Caco-2 (cell line): ENCODE data around the gene NDST4. TPM values are rescaled to one million over a fixed set of nuclear protein-coding genes. Genes with fewer than 3 reads are reported as not detected.

ENCODE experiments used
- BruUV-seq: library from RNA; stranded (reverse); fragments of 400-500 nt; replicated peaks from 2 replicates; lab custom pipeline; 2021; lab: Mats Ljungman, UMichigan
- CTCF ChIA-PET: fragments of 300-600 bp; sonication (Branson Sonifier 250); formaldehyde crosslinking; loops from one replicate; lab custom pipeline; 2022; ENCODE audit warnings: antibody characterized with exemption; lab: Charles Lee
- POLR2A ChIA-PET: fragments of 300-600 bp; sonication (Branson Sonifier 250); formaldehyde crosslinking; loops from one replicate; lab custom pipeline; 2022; ENCODE audit warnings: antibody characterized with exemption; lab: Charles Lee
- DNase-seq, 2 experiments: peaks; one replicate each; pipeline versions ENCODE4 v3.0.0 to v3.0.0-alpha.2; 2020 to 2022
- H3K27me3 ChIP-seq: replicated peaks from 2 replicates; pipeline ENCODE4 v1.6.0; 2011; ENCODE audit warnings: low read length; ENCODE audit not compliant: control insufficient read depth, insufficient read depth
- H3K36me3 ChIP-seq: 2 replicates; pipeline ENCODE4 v1.5.1; 2011; ENCODE audit warnings: low read length; ENCODE audit not compliant: control insufficient read depth, insufficient read depth
- H3K4me1 ChIP-seq: fragments of 250-450 bp; sonication (Bioruptor Pico); 2 replicates; pipeline ENCODE4 v1.5.1; 2020; ENCODE audit warnings: mild to moderate bottlenecking
- H3K4me3 ChIP-seq: 2 replicates; pipeline ENCODE4 v1.5.1; 2011; ENCODE audit warnings: low read depth, mild to moderate bottlenecking, control low read depth, low read length
- H3K9me3 ChIP-seq: fragments of 250-450 bp; sonication (Bioruptor Pico); 2 replicates; pipeline ENCODE4 v1.5.1; 2020; ENCODE audit warnings: mild to moderate bottlenecking, moderate library complexity
- H3K27ac Mint-ChIP-seq: one replicate; pipeline ENCODE4 v1.8.0; 2022; ENCODE audit warnings: mixed read lengths; ENCODE audit not compliant: unreplicated experiment
- H3K27me3 Mint-ChIP-seq: one replicate; pipeline ENCODE4 v1.8.0; 2022; ENCODE audit warnings: mixed read lengths; ENCODE audit not compliant: insufficient read depth, unreplicated experiment
- H3K36me3 Mint-ChIP-seq: one replicate; pipeline ENCODE4 v1.8.0; 2022; ENCODE audit warnings: mild to moderate bottlenecking, mixed read lengths; ENCODE audit not compliant: insufficient read depth, unreplicated experiment
- H3K4me1 Mint-ChIP-seq: one replicate; pipeline ENCODE4 v1.8.0; 2022; ENCODE audit warnings: low read depth, mixed read lengths; ENCODE audit not compliant: unreplicated experiment
- H3K4me3 Mint-ChIP-seq: one replicate; pipeline ENCODE4 v1.8.0; 2022; ENCODE audit warnings: mild to moderate bottlenecking, moderate library complexity, mixed read lengths; ENCODE audit not compliant: unreplicated experiment
- H3K9me3 Mint-ChIP-seq: one replicate; pipeline ENCODE4 v1.8.0; 2022; ENCODE audit warnings: mixed read lengths; ENCODE audit not compliant: unreplicated experiment
- intact Hi-C: fragments of 100-400 bp; cut with micrococcal nuclease; formaldehyde crosslinking; loops from one replicate; pipeline ENCODE4 v1.10.0; 2022; ENCODE audit not compliant: unreplicated experiment
- total RNA-seq: library from RNA; stranded (reverse); gene quantifications from 2 replicates; pipeline ENCODE4 v1.2.3, GENCODE V29; 2022
- TF ChIP-seq, protein P1 (sequence below), 2 experiments: fragments of 200-600 bp in 1 of 2; IDR thresholded peaks; 1 replicate in 1 of 2; 2 replicates in 1 of 2; pipeline versions ENCODE4 v1.5.1 to v1.8.0; 2011 to 2022; ENCODE audit warnings: antibody characterized with exemption in 1 of 2, control low read depth in 1 of 2, inconsistent platforms in 1 of 2, low read depth in 1 of 2, low read length in 1 of 2, mild to moderate bottlenecking in 1 of 2, moderate library complexity in 1 of 2; ENCODE audit not compliant: insufficient read depth in 1 of 2, severe bottlenecking in 1 of 2, unreplicated experiment in 1 of 2

The NDST4 gene
- total RNA-seq, 1 experiment from 2014 or later, result 4.4 TPM

- Histone ChIP-seq H3K27me3 (no peaks in the 10 kb centered on the region), H3K4me3 (no peak overlapping the region), H3K9me3 (no peaks in the 10 kb centered on the region), H3K36me3 (no peaks in the 10 kb centered on the region), H3K4me1 (0 out of 2 replicates have a peak, but pooled peaks cover 3% of the 10 kb centered on the region)
- Mint-ChIP-seq H3K4me3 (no peak overlapping the region), H3K4me1 (no peaks in the 10 kb centered on the region), H3K9me3 (no peaks in the 10 kb centered on the region), H3K27ac (no peak overlapping the region), H3K27me3 (no peaks in the 10 kb centered on the region), H3K36me3 (no peaks in the 10 kb centered on the region)
- no peak for DNase-seq
- ChIA-PET CTCF (no interaction called here), POLR2A (no interaction called here)
- intact Hi-C loops, result no loop called here
- TF ChIP-seq, protein P1, sequence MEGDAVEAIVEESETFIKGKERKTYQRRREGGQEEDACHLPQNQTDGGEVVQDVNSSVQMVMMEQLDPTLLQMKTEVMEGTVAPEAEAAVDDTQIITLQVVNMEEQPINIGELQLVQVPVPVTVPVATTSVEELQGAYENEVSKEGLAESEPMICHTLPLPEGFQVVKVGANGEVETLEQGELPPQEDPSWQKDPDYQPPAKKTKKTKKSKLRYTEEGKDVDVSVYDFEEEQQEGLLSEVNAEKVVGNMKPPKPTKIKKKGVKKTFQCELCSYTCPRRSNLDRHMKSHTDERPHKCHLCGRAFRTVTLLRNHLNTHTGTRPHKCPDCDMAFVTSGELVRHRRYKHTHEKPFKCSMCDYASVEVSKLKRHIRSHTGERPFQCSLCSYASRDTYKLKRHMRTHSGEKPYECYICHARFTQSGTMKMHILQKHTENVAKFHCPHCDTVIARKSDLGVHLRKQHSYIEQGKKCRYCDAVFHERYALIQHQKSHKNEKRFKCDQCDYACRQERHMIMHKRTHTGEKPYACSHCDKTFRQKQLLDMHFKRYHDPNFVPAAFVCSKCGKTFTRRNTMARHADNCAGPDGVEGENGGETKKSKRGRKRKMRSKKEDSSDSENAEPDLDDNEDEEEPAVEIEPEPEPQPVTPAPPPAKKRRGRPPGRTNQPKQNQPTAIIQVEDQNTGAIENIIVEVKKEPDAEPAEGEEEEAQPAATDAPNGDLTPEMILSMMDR (IDR thresholded peaks at IDR 0.05; ENCODE audit: insufficient read depth in 1 of 2, low read depth in 1 of 2, low read length in 1 of 2, severe bottlenecking in 1 of 2, unreplicated experiment in 1 of 2), result no peak
- BruUV-seq, result no TSS peak
Observed at GRCh38 chr4:114998316-114998715, 115.1 kb downstream of the NDST4 start.

- TF ChIP-seq, protein P1 (IDR thresholded peaks at IDR 0.05; ENCODE audit: insufficient read depth in 1 of 2, low read depth in 1 of 2, low read length in 1 of 2, severe bottlenecking in 1 of 2, unreplicated experiment in 1 of 2), result no peak
Observed at GRCh38 chr4:114997576-114998247, 115.7 kb downstream of the NDST4 start.

DNA sequence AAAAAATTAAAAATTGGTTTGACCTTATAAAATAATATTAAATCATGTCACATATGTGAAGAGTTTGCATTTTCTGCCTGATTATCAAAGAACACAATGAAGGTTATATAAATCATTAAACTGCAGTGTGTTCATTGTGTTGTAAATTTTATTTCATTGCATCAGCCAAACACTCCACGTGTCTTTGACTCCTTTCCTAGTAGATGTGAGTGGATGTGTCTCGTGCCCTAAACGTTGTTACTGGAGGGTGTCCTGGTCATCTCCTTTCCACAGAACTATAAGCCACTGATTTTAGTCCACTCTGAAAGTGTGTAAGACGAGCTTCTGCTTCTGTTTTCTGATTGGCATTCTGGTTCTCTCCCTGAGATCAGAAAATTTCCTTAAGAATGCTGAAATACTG, 127.3 kb downstream of the NDST4 start:
- ChIA-PET CTCF (no interaction called here), POLR2A (no interaction called here)
- H3K36me3 Mint-ChIP-seq, result no peaks in the 10 kb centered on the region
- no peaks in the 10 kb centered on the region for H3K27me3 Mint-ChIP-seq
- Histone ChIP-seq H3K27me3 (no peaks in the 10 kb centered on the region), H3K4me1 (no peaks in the 10 kb centered on the region), H3K4me3 (no peak overlapping the region), H3K36me3 (no peaks in the 10 kb centered on the region), H3K9me3 (no peaks in the 10 kb centered on the region)
- H3K4me3 Mint-ChIP-seq, result no peak overlapping the region
- intact Hi-C loops, result no loop called here
- no peaks in the 10 kb centered on the region for H3K9me3 Mint-ChIP-seq
- H3K27ac Mint-ChIP-seq, result no peak overlapping the region
- no TSS peak for BruUV-seq
- TF ChIP-seq, protein P1 (IDR thresholded peaks at IDR 0.05; ENCODE audit: insufficient read depth in 1 of 2, low read depth in 1 of 2, low read length in 1 of 2, severe bottlenecking in 1 of 2, unreplicated experiment in 1 of 2), result no peak
- no peaks in the 10 kb centered on the region for H3K4me1 Mint-ChIP-seq
- no peak for DNase-seq

More at GRCh38 chr4:114997576-114998247, 115.7 kb downstream of the NDST4 start:
- H3K4me1 ChIP-seq, result 0 out of 2 replicates have a peak, but pooled peaks cover 3% of the 10 kb centered on the region
- no peaks in the 10 kb centered on the region for H3K27me3 Mint-ChIP-seq
- no peaks in the 10 kb centered on the region for H3K9me3 Mint-ChIP-seq
- H3K4me3 ChIP-seq, result no peak overlapping the region
- no peaks in the 10 kb centered on the region for H3K36me3 ChIP-seq
- POLR2A ChIA-PET, result no interaction called here
- no peak overlapping the region for H3K27ac Mint-ChIP-seq
- no TSS peak for BruUV-seq
- no peak overlapping the region for H3K4me3 Mint-ChIP-seq
- no peaks in the 10 kb centered on the region for H3K4me1 Mint-ChIP-seq
- intact Hi-C loops, result no loop called here
- H3K36me3 Mint-ChIP-seq, result no peaks in the 10 kb centered on the region
- no peaks in the 10 kb centered on the region for H3K27me3 ChIP-seq
- DNase-seq, result no peak
- CTCF ChIA-PET, result no interaction called here
- no peaks in the 10 kb centered on the region for H3K9me3 ChIP-seq
